Lung microvascular endothelial cell (primary cell): ENCODE results near the gene COBL. TPM values are rescaled to one million over a fixed set of nuclear protein-coding genes. Genes with fewer than 3 reads are reported as not detected.
A peak's percentile ranks its signal among the peaks of the same experiment; 100 is the strongest.

ENCODE experiments used
- DNase-seq, 2 donors: peaks; one replicate each; pipeline versions ENCODE4 v3.0.0 to v3.0.0-alpha.2; 2010; ENCODE audit warnings: low read depth in 2 of 2
- total RNA-seq: library from RNA; depleted of rRNA; stranded (reverse); fragments of >200 nt; gene quantifications from 2 replicates; pipeline ENCODE4 v1.2.1, GENCODE V29; 2014

The COBL gene
- total RNA-seq, 1 donor from 2014 or later: not detected

GRCh38 chr7:51058764-51059163, 257.8 kb downstream of the COBL start:
- DNase-seq: no peak

DNA sequence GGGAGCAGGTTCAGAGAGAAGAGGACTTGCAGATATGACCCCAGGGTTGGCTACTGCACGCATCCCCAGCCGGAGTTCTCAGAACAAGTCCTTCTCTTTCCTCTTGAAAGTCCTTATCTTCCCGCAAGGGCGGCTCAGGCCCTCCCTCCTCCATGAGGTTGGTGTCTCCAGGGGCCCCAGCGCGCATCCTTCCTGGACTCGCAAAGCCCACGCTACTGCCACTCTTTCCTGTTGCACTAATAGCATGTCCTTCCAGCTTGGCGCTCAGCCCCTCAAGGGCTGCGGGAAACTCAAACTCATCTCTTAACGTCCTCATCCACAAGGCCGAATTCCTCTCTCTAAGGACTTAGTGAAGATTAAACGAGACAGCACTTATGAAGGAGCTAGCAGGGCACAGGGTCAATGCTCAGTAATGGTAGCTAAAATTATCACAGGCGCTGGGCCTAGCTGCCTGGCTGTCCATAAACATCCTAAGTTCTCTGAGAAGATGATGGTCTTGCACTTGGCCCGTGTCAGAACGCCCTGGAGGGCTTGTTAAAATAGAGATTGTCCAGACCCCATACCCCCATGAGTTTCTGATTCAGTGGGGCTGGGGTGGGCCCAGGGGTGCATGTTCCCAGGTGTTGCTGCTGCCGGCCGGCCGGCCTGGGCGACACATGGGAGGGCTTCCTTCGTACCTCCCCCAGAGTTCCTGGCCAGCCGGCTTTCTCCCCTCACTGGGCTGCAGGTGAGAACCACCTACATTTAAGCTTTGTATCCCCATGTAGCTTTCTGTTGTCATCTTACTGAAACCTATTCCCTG, 261.4 kb downstream of the COBL start:
- no peak for DNase-seq

- DNase-seq: no peak
These were observed 262.4 kb downstream of the COBL start for GRCh38 chr7:51054231-51054630.

- no peak for DNase-seq
These were observed 263.3 kb downstream of the COBL start for GRCh38 chr7:51053160-51053925.

DNA sequence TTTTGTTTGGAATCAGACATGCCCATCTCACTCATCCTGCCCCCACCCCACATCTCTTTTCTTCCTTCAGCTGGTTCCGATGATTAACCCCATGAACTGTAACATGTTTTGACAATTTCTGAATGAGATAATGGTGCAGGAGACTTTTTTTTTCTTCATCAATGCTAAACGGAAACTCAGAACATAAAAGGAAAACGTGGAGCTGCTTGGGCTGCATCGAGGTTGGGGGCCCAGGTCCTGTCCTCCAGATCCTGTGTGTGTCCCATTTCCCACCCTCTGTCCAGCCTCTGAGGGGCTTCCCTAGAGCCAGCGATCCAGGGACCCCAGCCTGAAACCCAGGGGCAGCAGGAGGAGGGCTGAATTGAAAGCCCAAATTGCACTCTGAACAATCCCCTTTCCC, 270.1 kb downstream of the COBL start:
- DNase-seq: no peak

- no peak for DNase-seq
These were observed 270.5 kb downstream of the COBL start for GRCh38 chr7:51046103-51046466.

- peak; percentile 15 to 44 for DNase-seq
These were observed 271.1 kb downstream of the COBL start for GRCh38 chr7:51045319-51046102.

GRCh38 chr7:51043461-51043860, 273.1 kb downstream of the COBL start:
- no peak for DNase-seq

GRCh38 chr7:51040787-51041186, 275.8 kb downstream of the COBL start:
- peak in 1 of 2 donors; percentile 10 for DNase-seq

DNA sequence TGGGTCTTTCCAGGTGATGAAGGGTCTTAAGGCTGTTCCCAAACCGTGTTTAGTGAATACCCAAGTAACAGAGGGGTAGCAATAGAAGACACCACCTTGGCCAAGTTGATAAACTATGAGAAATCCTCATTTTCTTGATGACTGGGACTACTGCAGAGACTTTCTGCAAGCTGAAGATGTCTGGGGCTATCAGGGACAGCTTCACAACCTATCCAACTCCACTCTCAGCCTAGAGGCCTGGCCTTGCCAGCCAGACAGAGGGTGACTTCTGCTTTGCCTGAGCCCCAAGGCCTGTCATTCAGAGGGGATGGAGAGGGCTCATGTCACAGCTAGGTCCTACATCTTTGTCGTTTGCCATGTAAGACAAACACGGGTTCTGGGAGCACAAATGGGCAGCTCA, 278.0 kb downstream of the COBL start:
- no peak for DNase-seq

DNA sequence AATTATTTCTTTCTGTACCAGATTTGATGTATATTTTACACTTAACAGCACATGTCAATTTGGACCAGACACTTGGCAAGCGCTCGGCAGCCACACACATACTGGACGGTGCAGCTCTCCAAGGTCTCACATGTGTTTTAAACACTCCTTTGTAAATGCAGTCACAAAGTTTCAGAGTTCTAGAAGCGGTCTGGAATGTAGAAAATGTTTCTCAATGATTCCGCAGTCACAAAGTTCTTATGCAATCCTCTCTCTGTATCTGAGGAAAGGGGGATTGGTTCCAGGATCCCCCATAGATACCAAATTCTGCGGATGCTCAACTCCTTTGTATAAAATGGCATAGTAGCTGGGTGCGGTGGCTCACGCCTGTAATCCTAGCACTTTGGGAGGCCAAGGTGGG, 280.9 kb downstream of the COBL start:
- DNase-seq: no peak

GRCh38 chr7:51034521-51035264, 281.9 kb downstream of the COBL start:
- no peak for DNase-seq

DNA sequence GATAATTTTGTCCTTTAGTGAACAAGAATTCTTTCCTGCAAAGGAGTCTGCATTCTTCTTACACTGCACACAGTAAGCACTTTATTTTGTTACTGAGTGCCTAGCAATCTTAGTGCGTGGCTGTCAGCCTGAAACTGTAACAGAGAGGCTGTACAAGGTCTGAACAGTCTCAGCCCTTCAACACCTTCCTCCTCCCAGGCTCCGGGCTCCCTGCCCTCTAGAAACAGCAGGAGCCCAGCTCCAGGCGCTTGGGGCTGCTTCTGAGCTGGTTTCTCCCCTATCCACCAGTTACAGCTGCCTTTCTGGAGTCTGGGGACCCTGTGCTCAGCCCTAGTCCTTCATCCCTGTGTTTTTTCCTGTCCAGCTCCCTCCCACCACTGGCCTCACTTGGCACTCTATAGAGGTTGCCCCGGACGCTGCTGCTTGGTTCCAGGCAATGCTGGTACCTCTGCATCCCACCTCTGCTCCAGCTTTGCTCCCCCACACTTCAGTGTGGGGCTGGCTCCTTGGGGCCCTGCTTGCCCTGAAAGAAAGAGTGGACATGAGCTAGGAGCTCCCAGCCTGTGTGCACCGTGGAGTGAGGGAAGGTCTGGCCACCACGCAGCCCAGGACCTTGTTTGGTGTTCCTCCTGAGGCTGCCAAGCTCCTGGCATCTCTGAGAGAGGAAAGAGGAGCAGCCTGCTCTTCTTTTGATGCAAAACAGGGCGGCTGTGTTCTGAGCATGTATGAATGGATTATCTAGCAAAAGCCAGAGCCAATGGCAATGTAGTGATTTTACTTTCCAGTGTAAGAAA, 282.7 kb downstream of the COBL start:
- no peak for DNase-seq

DNA sequence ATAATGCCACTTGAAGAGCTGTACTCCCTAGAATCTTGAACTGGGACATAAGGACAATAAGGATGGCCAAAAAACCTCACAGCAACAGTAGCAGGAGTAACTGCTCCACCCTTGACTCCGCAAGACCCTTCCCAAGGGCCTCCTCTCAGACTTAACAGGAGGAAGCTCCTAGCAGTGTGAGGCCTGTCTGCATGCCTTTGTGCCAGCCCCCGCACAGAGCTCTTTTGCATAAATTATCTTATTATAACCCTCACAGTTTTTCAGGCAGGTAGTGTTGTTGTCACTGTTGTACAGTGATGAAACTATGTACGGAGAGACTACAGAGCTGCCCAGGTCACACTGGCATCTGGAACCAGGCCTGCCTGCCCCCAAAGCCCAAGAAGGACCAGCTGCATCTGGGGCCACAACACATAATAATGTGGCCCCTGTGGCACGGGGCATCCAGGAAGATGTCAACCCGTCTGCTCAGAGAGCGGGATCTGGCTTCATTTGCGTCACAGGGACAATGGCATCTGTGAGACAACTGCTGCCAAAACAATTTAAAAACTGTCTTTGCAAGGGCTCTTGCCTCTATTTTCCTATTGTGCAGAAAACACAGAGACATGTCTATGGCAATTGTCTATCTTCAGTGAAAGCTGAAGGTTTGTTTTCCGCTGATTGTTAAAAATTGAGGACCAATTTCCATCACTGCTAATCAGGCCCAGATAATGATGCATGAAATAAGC, 284.7 kb downstream of the COBL start:
- no peak for DNase-seq

DNA sequence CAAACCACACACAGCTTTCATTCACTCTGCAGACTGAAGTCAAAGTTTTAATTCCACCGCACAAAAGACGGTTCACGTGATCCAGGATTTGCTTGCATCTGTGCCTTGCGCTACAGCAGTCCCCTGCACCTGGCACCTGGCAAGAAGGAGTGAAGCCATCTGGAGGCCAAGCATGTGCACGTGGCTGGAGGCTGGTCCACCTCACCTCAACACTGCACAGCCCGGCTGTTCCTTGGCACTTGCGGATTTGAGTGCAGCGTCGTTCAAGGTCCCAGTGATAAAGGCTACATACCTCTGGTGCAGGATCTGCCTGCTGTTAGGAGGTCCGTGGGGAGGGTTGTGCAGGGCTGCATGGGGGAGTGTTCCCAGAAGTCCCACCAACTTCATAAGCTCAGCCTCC, 285.4 kb downstream of the COBL start:
- DNase-seq: no peak

DNA sequence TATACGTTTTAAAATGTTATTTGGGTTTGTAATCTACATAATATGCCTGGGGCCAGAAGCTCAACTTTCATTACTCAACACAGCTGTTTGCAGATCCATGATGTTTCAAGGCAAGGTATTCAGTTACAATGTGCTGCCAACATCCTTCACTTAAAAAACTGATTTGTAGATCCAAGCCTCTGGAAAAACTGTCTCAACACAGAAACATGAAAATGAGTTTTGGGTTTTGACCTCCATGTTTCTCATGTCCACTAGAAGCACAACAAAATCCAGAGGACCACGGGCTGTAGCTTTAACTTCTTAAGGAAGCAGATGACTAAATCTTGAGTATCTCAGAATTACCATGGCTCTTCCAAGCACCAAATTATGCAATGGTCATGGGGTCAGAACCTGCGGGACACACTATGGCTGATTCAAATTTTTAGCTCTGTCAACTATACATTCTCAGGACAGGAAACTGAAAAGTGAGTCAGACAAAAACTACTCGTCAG, 286.9 kb downstream of the COBL start:
- DNase-seq: peak; percentile 11 to 55

- peak in 1 of 2 donors; percentile 15 for DNase-seq
These were observed 287.5 kb downstream of the COBL start for GRCh38 chr7:51029131-51029530.

GRCh38 chr7:51027935-51028830, 288.4 kb downstream of the COBL start:
- DNase-seq: no peak
